Astrocyte (in vitro differentiated cells and primary cell): ENCODE measurements around the gene RNF149. TPM values are rescaled to one million over a fixed set of nuclear protein-coding genes. Genes with fewer than 3 reads are reported as not detected.
"Not testable (repeated sequence)": the region's sequence is repeated elsewhere in the genome, so short reads cannot be mapped to it uniquely, and the experiment has no call there.

ENCODE experiments used
- DNase-seq: peaks from one replicate; pipeline ENCODE4 v3.0.0-alpha.2; 2010; ENCODE audit warnings: low read depth
- FAIRE-seq: peaks from 2 replicates; lab custom pipeline; 2011; peaks lifted over from hg19 to GRCh38; lab: Jason Lieb, UNC
- H2AFZ ChIP-seq: 2 replicates; pipeline ENCODE4 v1.6.0; 2012; ENCODE audit warnings: low read depth, low read length, inconsistent platforms
- H3K27ac ChIP-seq: 2 replicates; pipeline ENCODE4 v1.5.1; 2011; ENCODE audit warnings: low read depth, low read length, inconsistent platforms
- H3K27me3 ChIP-seq: 2 replicates; pipeline ENCODE4 v1.6.0; 2011; ENCODE audit warnings: low read length, inconsistent platforms; ENCODE audit not compliant: insufficient read depth
- H3K36me3 ChIP-seq: 2 replicates; pipeline ENCODE4 v1.5.1; 2011; ENCODE audit warnings: low read length, inconsistent platforms; ENCODE audit not compliant: insufficient read depth
- H3K4me1 ChIP-seq: 2 replicates; pipeline ENCODE4 v1.5.1; 2011; ENCODE audit warnings: low read length, inconsistent platforms; ENCODE audit not compliant: insufficient read depth
- H3K4me2 ChIP-seq: 2 replicates; pipeline ENCODE4 v1.6.0; 2012; ENCODE audit warnings: low read length, inconsistent platforms
- H3K4me3 ChIP-seq: 2 replicates; pipeline ENCODE4 v1.5.1; 2011; ENCODE audit warnings: low read depth, mild to moderate bottlenecking, low read length, inconsistent platforms; ENCODE audit not compliant: insufficient read depth
- H3K79me2 ChIP-seq: 2 replicates; pipeline ENCODE4 v1.6.0; 2012; ENCODE audit warnings: mild to moderate bottlenecking, low read length, inconsistent platforms; ENCODE audit not compliant: insufficient read depth
- H3K9ac ChIP-seq: 2 replicates; pipeline ENCODE4 v1.6.0; 2012; ENCODE audit warnings: mild to moderate bottlenecking, low read length, inconsistent platforms
- H3K9me3 ChIP-seq: 2 replicates; pipeline ENCODE4 v1.5.1; 2012; ENCODE audit warnings: low read depth, mild to moderate bottlenecking, low read length, inconsistent platforms; ENCODE audit not compliant: insufficient read depth
- H4K20me1 ChIP-seq: 2 replicates; pipeline ENCODE4 v1.6.0; 2012; ENCODE audit warnings: low read length, inconsistent platforms; ENCODE audit not compliant: insufficient read depth
- H3K27ac Mint-ChIP-seq: one replicate; pipeline ENCODE4 v1.8.0; 2021; ENCODE audit warnings: mild to moderate bottlenecking, mixed read lengths; ENCODE audit not compliant: unreplicated experiment
- H3K27me3 Mint-ChIP-seq: one replicate; pipeline ENCODE4 v1.8.0; 2021; ENCODE audit warnings: low read depth, mixed read lengths; ENCODE audit not compliant: unreplicated experiment
- H3K36me3 Mint-ChIP-seq: one replicate; pipeline ENCODE4 v1.8.0; 2021; ENCODE audit warnings: low read depth, mixed read lengths; ENCODE audit not compliant: unreplicated experiment
- H3K4me1 Mint-ChIP-seq: one replicate; pipeline ENCODE4 v1.8.0; 2021; ENCODE audit warnings: low read depth, mixed read lengths; ENCODE audit not compliant: unreplicated experiment
- H3K4me3 Mint-ChIP-seq: one replicate; pipeline ENCODE4 v1.8.0; 2021; ENCODE audit warnings: mild to moderate bottlenecking, moderate library complexity, mixed read lengths; ENCODE audit not compliant: unreplicated experiment
- H3K9me3 Mint-ChIP-seq: one replicate; pipeline ENCODE4 v1.8.0; 2021; ENCODE audit warnings: mild to moderate bottlenecking, mixed read lengths; ENCODE audit not compliant: unreplicated experiment
- EZH2 ChIP-seq: IDR thresholded peaks from 2 replicates; pipeline ENCODE4 v1.6.1; 2012; ENCODE audit warnings: mild to moderate bottlenecking, low read length, inconsistent platforms; ENCODE audit not compliant: insufficient read depth
- total RNA-seq: library from RNA; stranded (reverse); gene quantifications from 2 replicates; pipeline ENCODE4 v1.2.1, GENCODE V29; 2021
- TF ChIP-seq, protein P1 (sequence below): IDR thresholded peaks from 2 replicates; pipeline ENCODE4 v1.5.1; 2011; ENCODE audit warnings: low read depth, mild to moderate bottlenecking, inconsistent platforms, low read length, moderate library complexity; ENCODE audit not compliant: insufficient read depth

The RNF149 gene
- total RNA-seq, 1 donor from 2014 or later = 36.4 TPM

DNA sequence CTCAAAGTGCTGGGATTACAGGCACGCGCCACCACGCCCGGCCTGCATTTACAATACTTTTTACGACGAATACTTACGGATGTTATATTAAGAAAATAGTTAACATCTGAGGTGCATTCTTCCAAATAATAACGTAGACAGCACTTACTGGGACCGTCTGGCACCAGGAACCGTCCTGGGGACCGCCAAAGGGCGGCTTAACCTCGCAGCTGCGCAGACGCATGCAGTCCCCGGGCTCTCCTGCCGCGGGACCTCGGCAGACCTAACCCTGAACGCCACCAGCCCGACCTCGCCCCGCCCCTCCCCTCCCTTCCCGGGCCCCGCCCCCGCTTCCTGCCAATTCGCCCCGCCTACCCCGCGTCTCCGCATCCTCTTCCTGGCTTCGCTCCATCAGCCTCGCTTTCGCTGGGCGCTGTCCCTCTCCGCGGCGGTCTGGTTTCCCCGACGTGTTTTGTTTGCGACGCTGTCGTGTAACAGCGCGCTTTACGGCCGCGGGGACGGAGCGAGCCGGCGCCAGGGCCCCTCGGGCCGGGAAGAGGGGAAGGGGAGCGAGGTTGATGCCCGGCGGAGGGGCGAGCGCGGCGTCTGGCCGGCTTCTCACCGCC, 56.0 kb downstream of the RNF149 start, which contains the start of gene CNOT11:
TSS of gene CNOT11 (plus strand) at position 479 of the 605 bp plus-strand sequence. CDS start at position 558, 79 bp downstream.
- peak within 1 kb of the TSS; percentile 90 for H3K27ac Mint-ChIP-seq

DNA sequence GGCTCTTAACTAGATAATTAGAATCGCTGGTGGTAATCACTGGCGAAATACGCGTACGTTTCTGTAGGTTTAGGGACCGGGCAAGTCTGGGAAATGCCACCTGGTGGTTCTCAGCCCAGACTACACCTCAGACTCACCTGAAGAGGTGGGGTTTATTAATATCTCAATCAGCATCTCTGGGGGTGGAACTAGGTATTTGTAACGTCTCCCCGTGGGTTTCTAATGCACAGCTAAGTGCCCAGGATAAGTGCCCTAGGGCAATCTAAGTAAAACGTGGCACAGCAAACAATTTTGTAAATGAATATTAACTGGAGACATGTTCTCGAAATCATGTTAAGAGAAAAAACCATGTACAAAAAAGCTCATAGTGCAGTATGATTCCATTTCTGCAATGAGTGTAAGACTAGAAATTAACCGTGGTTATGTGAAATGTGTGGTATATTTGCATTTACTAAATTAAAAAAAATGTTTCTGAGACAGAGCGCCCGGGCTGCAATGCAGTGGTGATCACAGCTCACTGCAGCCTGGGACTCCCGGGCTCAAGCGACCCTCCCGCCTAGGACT, 56.6 kb downstream of the RNF149 start:
- Mint-ChIP-seq H3K27ac (peak overlapping the region; percentile 56), H3K27me3 (no peaks in the 10 kb centered on the region), H3K4me1 (peaks cover 20% of the 10 kb centered on the region), H3K36me3 (no peaks in the 10 kb centered on the region), H3K9me3 (no peaks in the 10 kb centered on the region), H3K4me3 (peak overlapping the region; percentile 96)
- H2AFZ ChIP-seq = peak overlapping the region; percentile 85
- peak overlapping the region; percentile 73 for H3K9ac ChIP-seq
- H3K27me3 ChIP-seq = no peaks in the 10 kb centered on the region
- DNase-seq (no peak), FAIRE-seq (no peak)
- H3K4me2 ChIP-seq = peak overlapping the region; percentile 84
- TF ChIP-seq, protein P1, sequence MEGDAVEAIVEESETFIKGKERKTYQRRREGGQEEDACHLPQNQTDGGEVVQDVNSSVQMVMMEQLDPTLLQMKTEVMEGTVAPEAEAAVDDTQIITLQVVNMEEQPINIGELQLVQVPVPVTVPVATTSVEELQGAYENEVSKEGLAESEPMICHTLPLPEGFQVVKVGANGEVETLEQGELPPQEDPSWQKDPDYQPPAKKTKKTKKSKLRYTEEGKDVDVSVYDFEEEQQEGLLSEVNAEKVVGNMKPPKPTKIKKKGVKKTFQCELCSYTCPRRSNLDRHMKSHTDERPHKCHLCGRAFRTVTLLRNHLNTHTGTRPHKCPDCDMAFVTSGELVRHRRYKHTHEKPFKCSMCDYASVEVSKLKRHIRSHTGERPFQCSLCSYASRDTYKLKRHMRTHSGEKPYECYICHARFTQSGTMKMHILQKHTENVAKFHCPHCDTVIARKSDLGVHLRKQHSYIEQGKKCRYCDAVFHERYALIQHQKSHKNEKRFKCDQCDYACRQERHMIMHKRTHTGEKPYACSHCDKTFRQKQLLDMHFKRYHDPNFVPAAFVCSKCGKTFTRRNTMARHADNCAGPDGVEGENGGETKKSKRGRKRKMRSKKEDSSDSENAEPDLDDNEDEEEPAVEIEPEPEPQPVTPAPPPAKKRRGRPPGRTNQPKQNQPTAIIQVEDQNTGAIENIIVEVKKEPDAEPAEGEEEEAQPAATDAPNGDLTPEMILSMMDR = peak; percentile 3
- TF ChIP-seq EZH2 = no peak
- H4K20me1 ChIP-seq = peaks cover 27% of the 10 kb centered on the region
- peaks cover 15% of the 10 kb centered on the region for H3K4me1 ChIP-seq
- peaks cover 33% of the 10 kb centered on the region for H3K79me2 ChIP-seq
- H3K36me3 ChIP-seq = no peaks in the 10 kb centered on the region
- H3K4me3 ChIP-seq = peak overlapping the region; percentile 72
- H3K9me3 ChIP-seq = no peaks in the 10 kb centered on the region
- peak overlapping the region; percentile 62 for H3K27ac ChIP-seq

More for the DNA sequence above, 56.0 kb downstream of the RNF149 start, which contains the start of gene CNOT11:
- H3K4me3 ChIP-seq = peak within 1 kb of the TSS; percentile 76
- no peaks in the 10 kb centered on the region for H3K27me3 ChIP-seq
- H3K4me1 Mint-ChIP-seq = peaks cover 20% of the 10 kb centered on the region
- peak within 1 kb of the TSS; percentile 88 for H3K9ac ChIP-seq
- H3K4me2 ChIP-seq = peak within 1 kb of the TSS; percentile 95
- TF ChIP-seq, protein P1 = no peak
- no peak for TF ChIP-seq EZH2
- no peaks in the 10 kb centered on the region for H3K36me3 ChIP-seq
- H3K9me3 ChIP-seq = no peaks in the 10 kb centered on the region
- no peaks in the 10 kb centered on the region for H3K9me3 Mint-ChIP-seq
- DNase-seq = peak; percentile 93
- H2AFZ ChIP-seq = peak within 1 kb of the TSS; percentile 85
- peaks cover 15% of the 10 kb centered on the region for H3K4me1 ChIP-seq
- H3K27ac ChIP-seq = peak within 1 kb of the TSS; percentile 79
- no peak for FAIRE-seq
- H3K79me2 ChIP-seq = peaks cover 37% of the 10 kb centered on the region
- no peaks in the 10 kb centered on the region for H3K27me3 Mint-ChIP-seq
- peaks cover 27% of the 10 kb centered on the region for H4K20me1 ChIP-seq
- no peaks in the 10 kb centered on the region for H3K36me3 Mint-ChIP-seq
- peak within 1 kb of the TSS; percentile 96 for H3K4me3 Mint-ChIP-seq

DNA sequence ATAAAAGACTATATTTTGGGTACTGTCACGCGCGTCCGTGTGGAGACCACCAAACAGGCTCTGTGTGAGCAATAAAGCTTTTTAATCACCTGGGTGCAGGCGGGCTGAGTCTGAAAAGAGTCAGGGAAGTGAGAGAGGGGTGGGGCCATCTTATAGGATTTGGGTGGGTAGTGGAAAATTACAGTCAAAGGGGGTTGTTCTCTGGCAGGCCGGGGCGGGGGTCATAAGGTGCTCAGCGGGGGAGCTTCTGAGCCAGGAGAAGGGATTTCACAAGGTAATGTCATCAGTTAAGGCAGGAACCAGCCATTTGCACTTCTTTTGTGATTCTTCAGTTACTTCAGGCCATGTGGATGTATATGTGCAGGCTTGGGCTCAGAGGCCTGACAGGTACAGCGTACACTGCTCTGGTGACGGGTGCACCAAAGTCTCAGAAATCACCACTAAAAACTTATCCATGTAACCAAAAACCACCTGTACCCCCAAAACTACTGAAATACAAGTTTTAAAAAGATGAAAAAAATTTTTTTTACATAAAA, 57.2 kb downstream of the RNF149 start:
- Histone ChIP-seq H4K20me1 (peaks cover 24% of the 10 kb centered on the region), H3K4me1 (peaks cover 15% of the 10 kb centered on the region), H3K79me2 (peaks cover 30% of the 10 kb centered on the region)
- H3K27ac ChIP-seq, H3K9me3 Mint-ChIP-seq, H3K36me3 Mint-ChIP-seq, H3K9ac ChIP-seq, H3K27me3 Mint-ChIP-seq, H2AFZ ChIP-seq, H3K4me3 ChIP-seq, H3K9me3 ChIP-seq, H3K4me2 ChIP-seq, H3K27me3 ChIP-seq, H3K36me3 ChIP-seq, DNase-seq, FAIRE-seq: not testable (repeated sequence)
- Mint-ChIP-seq H3K4me1 (peaks cover 22% of the 10 kb centered on the region), H3K4me3 (peak overlapping the region; percentile 65), H3K27ac (peak overlapping the region; percentile 42)
